BE2C (cell line): Measurements from ENCODE around the gene ZNRD2.

ENCODE experiments used
- DNase-seq: peaks from one replicate; pipeline ENCODE4 v3.0.0-alpha.2; 2020
- H3K27me3 ChIP-seq: fragments of 250-450 bp; sonication (Bioruptor Pico); 2 replicates; pipeline ENCODE4 v1.5.1; 2020; ENCODE audit warnings: mild to moderate bottlenecking
- H3K36me3 ChIP-seq: fragments of 250-450 bp; sonication (Bioruptor Pico); 2 replicates; pipeline ENCODE4 v1.5.1; 2020; ENCODE audit warnings: mild to moderate bottlenecking
- H3K4me1 ChIP-seq: fragments of 250-450 bp; sonication (Bioruptor Pico); 2 replicates; pipeline ENCODE4 v1.5.1; 2020
- H3K4me3 ChIP-seq: 2 replicates; pipeline ENCODE4 v1.5.1; 2011; ENCODE audit warnings: low read depth, low read length
- H3K9me3 ChIP-seq: fragments of 250-450 bp; sonication (Bioruptor Pico); 2 replicates; pipeline ENCODE4 v1.5.1; 2020
- TF ChIP-seq, protein P1 (sequence below): IDR thresholded peaks from 2 replicates; pipeline ENCODE4 v1.5.1; 2012; ENCODE audit warnings: mild to moderate bottlenecking, low read depth, low read length

Gene ZNRD2

DNA sequence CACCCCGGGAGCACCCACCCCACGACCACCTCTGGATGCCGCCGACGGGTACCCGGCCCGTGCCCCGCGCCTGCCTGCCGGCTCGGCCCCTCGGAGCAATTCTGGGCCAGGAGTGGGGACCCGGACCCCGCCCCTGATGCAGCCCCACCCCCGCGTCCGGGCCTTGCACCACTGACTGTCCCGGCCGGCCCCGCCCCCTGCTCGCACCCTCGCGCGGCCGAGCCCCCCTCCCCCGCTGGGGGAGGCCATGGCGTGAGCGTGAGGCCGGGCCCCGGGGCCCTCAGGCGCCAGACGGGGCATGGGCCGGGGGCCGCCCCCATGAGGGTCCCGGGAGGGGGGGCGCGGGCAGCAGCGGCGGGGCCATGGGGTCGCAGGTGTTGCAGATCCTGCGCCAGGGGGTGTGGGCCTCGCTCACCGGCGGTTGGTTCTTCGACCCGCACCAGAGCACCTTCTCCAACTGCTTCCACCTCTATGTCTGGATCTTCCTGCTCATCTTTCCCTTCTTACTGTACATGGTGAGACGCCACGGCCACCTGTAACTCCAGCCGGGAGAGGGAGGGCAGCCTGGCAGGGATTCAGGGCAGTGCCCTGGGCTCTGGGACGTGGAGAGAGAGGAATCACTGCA lies 45.8 kb downstream of the ZNRD2 start:
- peak; percentile 46 for DNase-seq
- Histone ChIP-seq H3K36me3 (no peaks in the 10 kb centered on the region; the same call in 1 of the 2 replicates), H3K4me1 (no peaks in the 10 kb centered on the region), H3K9me3 (no peaks in the 10 kb centered on the region), H3K27me3 (no peaks in the 10 kb centered on the region), H3K4me3 (peak overlapping the region; percentile 65)
- TF ChIP-seq, protein P1, sequence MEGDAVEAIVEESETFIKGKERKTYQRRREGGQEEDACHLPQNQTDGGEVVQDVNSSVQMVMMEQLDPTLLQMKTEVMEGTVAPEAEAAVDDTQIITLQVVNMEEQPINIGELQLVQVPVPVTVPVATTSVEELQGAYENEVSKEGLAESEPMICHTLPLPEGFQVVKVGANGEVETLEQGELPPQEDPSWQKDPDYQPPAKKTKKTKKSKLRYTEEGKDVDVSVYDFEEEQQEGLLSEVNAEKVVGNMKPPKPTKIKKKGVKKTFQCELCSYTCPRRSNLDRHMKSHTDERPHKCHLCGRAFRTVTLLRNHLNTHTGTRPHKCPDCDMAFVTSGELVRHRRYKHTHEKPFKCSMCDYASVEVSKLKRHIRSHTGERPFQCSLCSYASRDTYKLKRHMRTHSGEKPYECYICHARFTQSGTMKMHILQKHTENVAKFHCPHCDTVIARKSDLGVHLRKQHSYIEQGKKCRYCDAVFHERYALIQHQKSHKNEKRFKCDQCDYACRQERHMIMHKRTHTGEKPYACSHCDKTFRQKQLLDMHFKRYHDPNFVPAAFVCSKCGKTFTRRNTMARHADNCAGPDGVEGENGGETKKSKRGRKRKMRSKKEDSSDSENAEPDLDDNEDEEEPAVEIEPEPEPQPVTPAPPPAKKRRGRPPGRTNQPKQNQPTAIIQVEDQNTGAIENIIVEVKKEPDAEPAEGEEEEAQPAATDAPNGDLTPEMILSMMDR = no peak

DNA sequence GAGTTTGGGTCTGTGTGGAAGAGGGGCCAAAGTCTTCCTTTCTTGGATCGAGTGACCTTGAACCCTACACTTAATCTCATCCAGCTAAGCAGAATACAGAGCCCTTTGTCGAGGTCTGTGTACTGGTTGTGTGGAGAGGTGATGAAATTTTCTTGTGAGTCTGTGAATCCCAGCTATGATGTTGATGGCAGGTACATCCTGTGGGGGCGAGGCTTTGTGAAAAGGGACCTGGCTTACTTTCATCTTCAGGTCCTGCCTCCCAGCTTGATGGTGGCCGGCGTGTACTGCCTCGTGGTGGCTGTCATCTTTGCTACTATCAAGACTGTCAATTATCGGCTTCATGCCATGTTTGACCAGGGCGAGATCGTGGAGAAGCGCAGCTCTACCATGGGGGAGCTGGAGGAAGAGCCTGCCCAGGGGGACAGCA lies 46.3 kb downstream of the ZNRD2 start:
- DNase-seq = no peak
- Histone ChIP-seq H3K36me3 (no peaks in the 10 kb centered on the region; the same call in 1 of the 2 replicates), H3K27me3 (no peaks in the 10 kb centered on the region), H3K4me3 (peak overlapping the region; percentile 65), H3K9me3 (no peaks in the 10 kb centered on the region), H3K4me1 (no peaks in the 10 kb centered on the region)
- TF ChIP-seq, protein P1 = no peak

DNA sequence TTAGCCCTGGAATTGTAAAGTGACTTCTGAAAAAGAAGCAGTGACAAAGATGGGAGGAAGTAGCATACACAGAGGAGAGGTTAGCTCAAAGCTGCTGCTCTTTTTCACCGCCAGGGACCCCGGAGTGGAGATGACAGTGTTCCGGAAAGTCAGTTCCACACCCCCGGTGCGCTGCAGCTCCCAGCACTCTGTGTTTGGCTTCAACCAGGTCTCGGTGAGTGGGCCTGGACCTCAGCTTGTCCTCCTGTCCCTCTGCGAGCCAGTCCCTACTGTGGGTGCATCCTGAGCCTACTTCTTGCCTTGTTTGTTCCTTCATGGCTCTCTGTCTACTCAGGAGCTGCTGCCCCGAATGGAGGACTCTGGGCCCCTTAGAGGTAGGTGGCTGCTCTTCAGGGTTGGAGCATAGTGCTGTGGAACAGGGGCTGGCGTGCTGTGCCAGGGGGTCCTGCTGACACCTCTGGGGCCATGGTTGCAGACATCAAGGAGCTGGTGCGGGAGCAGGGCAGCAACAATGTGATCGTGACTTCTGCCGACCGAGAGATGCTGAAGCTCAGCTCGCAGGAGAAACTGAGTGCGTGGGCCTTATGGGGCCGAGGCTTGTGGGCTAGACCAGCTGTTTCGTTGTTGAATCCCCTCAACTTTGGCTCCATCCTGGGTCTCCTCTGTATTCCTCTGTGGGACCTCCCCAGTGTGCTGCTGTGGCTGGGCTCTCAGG lies 47.0 kb downstream of the ZNRD2 start:
- no peaks in the 10 kb centered on the region for H3K9me3 ChIP-seq
- H3K36me3 ChIP-seq = no peaks in the 10 kb centered on the region; the same call in 1 of the 2 replicates
- TF ChIP-seq, protein P1 = no peak
- H3K4me3 ChIP-seq = no peak overlapping the region
- H3K27me3 ChIP-seq = no peaks in the 10 kb centered on the region
- no peaks in the 10 kb centered on the region for H3K4me1 ChIP-seq
- DNase-seq = no peak

DNA sequence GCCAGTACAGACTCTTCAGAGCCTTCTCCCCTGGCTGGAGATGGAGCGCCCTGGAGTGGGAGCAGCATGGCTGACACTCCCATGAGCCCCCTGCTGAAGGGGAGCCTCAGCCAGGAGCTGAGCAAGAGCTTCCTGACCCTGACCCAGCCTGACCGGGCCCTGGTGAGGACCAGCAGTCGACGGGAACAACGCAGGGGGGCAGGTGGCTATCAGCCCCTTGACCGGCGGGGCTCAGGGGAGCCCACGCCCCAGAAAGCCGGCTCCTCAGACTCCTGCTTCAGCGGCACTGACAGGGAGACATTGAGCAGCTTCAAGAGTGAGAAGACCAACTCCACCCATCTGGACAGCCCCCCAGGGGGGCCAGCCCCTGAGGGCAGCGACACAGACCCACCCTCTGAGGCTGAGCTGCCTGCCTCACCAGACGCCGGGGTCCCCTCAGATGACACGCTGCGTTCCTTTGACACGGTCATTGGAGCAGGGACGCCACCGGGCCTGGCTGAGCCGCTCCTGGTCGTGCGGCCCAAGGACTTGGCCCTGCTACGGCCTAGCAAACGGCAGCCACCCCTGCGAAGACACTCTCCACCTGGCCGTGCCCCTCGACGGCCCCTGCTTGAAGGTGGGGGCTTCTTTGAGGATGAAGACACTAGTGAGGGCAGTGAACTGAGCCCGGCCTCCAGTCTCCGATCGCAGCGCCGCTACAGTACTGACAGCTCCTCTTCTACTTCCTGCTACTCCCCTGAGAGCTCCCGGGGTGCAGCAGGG lies 47.9 kb downstream of the ZNRD2 start:
- TF ChIP-seq, protein P1 = no peak
- Histone ChIP-seq H3K36me3 (no peaks in the 10 kb centered on the region; the same call in 1 of the 2 replicates), H3K9me3 (no peaks in the 10 kb centered on the region)

DNA sequence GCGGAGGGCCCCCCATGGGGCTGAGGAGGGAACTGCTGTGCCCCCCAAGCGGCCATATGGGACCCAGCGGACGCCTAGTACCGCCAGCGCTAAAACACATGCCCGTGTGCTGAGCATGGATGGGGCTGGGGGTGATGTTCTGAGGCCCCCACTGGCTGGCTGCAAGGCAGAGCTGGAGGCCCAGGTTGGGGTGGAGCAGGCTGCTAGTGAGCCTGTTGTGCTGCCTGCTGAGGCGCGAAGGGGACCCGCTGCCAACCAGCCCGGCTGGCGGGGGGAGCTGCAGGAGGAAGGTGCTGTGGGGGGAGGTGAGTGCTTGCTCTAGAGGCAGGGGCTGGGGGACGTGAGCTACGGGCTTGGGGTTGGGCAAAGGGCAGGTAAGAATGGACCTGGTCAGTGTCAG lies 48.5 kb downstream of the ZNRD2 start:
- no peaks in the 10 kb centered on the region; the same call in 1 of the 2 replicates for H3K36me3 ChIP-seq
- H3K4me3 ChIP-seq = no peak overlapping the region
- no peak for DNase-seq
- TF ChIP-seq, protein P1 = no peak
- no peaks in the 10 kb centered on the region for H3K9me3 ChIP-seq
- no peaks in the 10 kb centered on the region for H3K4me1 ChIP-seq
- H3K27me3 ChIP-seq = no peaks in the 10 kb centered on the region

More for the DNA sequence above, 47.9 kb downstream of the ZNRD2 start:
- Histone ChIP-seq H3K4me1 (no peaks in the 10 kb centered on the region), H3K4me3 (no peak overlapping the region), H3K27me3 (no peaks in the 10 kb centered on the region)
- no peak for DNase-seq
